SU-DHL-6 (cell line): ENCODE results near the gene SLC23A1.
A peak's percentile ranks its signal among the peaks of the same experiment; 100 is the strongest.

ENCODE experiments used
- H2AFZ ChIP-seq: fragments of 200-600 bp; sonication (generic); 2 replicates; pipeline ENCODE4 v1.6.1; 2014; ENCODE audit warnings: low read depth, mild to moderate bottlenecking, moderate library complexity, mixed read lengths, antibody characterized with exemption, low read length; ENCODE audit not compliant: severe bottlenecking
- H3F3A ChIP-seq: fragments of 200-600 bp; shearing (Covaris generic); 2 replicates; pipeline ENCODE4 v1.6.0; 2016; ENCODE audit warnings: antibody characterized with exemption, mild to moderate bottlenecking; ENCODE audit not compliant: insufficient read depth
- H3K27ac ChIP-seq: fragments of 200-600 bp; sonication (generic); 2 replicates; pipeline ENCODE4 v1.5.1; 2016; ENCODE audit warnings: low read depth, mild to moderate bottlenecking, low read length, moderate library complexity, mixed read lengths
- H3K27me3 ChIP-seq: fragments of 200-600 bp; sonication (generic), shearing (Covaris generic); 2 replicates; pipeline ENCODE4 v1.6.0; 2014; ENCODE audit warnings: mild to moderate bottlenecking, low read length
- H3K36me3 ChIP-seq: fragments of 200-600 bp; sonication (generic); 2 replicates; pipeline ENCODE4 v1.6.1; 2014; ENCODE audit warnings: mild to moderate bottlenecking, low read length, mixed read lengths
- H3K4me2 ChIP-seq: fragments of 300-600, 200-600 bp; shearing (Covaris generic), sonication (generic); 2 replicates; pipeline ENCODE4 v1.6.0; 2014; ENCODE audit warnings: low read length, low read depth, mild to moderate bottlenecking; ENCODE audit not compliant: poor library complexity, severe bottlenecking
- H3K4me3 ChIP-seq: fragments of 200-600 bp; sonication (generic); 2 replicates; pipeline ENCODE4 v1.5.1; 2014; ENCODE audit warnings: antibody characterized with exemption, low read length, mild to moderate bottlenecking, mixed read lengths; ENCODE audit not compliant: insufficient read depth, poor library complexity, severe bottlenecking
- H3K79me2 ChIP-seq: fragments of 200-600 bp; sonication (generic); 2 replicates; pipeline ENCODE4 v1.6.1; 2014; ENCODE audit warnings: mild to moderate bottlenecking, low read length, moderate library complexity; ENCODE audit not compliant: insufficient read depth
- H3K9ac ChIP-seq: fragments of 200-600 bp; sonication (generic); 2 replicates; pipeline ENCODE4 v1.7.0; 2014; ENCODE audit warnings: mild to moderate bottlenecking, low read length
- H3K9me2 ChIP-seq: fragments of 200-600 bp; sonication (generic); replicated peaks from 2 replicates; pipeline ENCODE4 v1.6.1; 2014; ENCODE audit warnings: low read length; ENCODE audit not compliant: insufficient read depth
- H3K9me3 ChIP-seq: fragments of 200-600 bp; sonication (generic); 2 replicates; pipeline ENCODE4 v1.6.1; 2014; ENCODE audit warnings: low read length, mixed read lengths; ENCODE audit not compliant: insufficient read depth
- H4K20me1 ChIP-seq: fragments of 200-600 bp; sonication (generic); 2 replicates; pipeline ENCODE4 v1.6.1; 2014; ENCODE audit warnings: low read depth, mild to moderate bottlenecking, antibody characterized with exemption, low read length, moderate library complexity, mixed read lengths
- CTCF ChIP-seq: fragments of 200-600 bp; sonication (generic); IDR thresholded peaks from one replicate; pipeline ENCODE4 v1.5.1; 2017; ENCODE audit warnings: antibody characterized with exemption, mild to moderate bottlenecking, low read length, moderate library complexity; ENCODE audit not compliant: insufficient read depth, poor library complexity, severe bottlenecking
- EZH2phosphoT487 ChIP-seq: fragments of 200-600 bp; sonication (generic), shearing (Covaris generic); conservative IDR thresholded peaks from 2 replicates; pipeline ENCODE4 v1.6.1; 2018; ENCODE audit warnings: mild to moderate bottlenecking, antibody characterized with exemption, low read length, moderate library complexity, mixed read lengths

The SLC23A1 gene

GRCh38 chr5:139341689-139342422 lies 41.2 kb downstream of the SLC23A1 start, which contains the start of gene PAIP2:
Gene PAIP2, plus strand, starts transcription at chr5:139341854. Its CDS starts 21,931 bp downstream, at chr5:139363785.
- H3K4me2 ChIP-seq, result peak within 1 kb of the TSS; percentile 98
- peak within 1 kb of the TSS; percentile 49 for H2AFZ ChIP-seq
- H3K9me3 ChIP-seq, result no peaks in the 10 kb centered on the region
- peak within 1 kb of the TSS; percentile 82 for H3K4me3 ChIP-seq
- H3K79me2 ChIP-seq, result peaks cover 46% of the 10 kb centered on the region
- H3F3A ChIP-seq, result peaks cover 31% of the 10 kb centered on the region
- no peaks in the 10 kb centered on the region for H3K9me2 ChIP-seq
- no peaks in the 10 kb centered on the region; the same call in 1 of the 2 replicates for H3K36me3 ChIP-seq
- no peaks in the 10 kb centered on the region for H3K27me3 ChIP-seq
- H3K9ac ChIP-seq, result peak within 1 kb of the TSS; percentile 68
- peak within 1 kb of the TSS; percentile 86 for H3K27ac ChIP-seq
- TF ChIP-seq EZH2phosphoT487 (no peak), CTCF (peak; percentile 55)
- H4K20me1 ChIP-seq, result 0 out of 2 replicates have a peak, but pooled peaks cover 3% of the 10 kb centered on the region

GRCh38 chr5:139341187-139341688 lies 41.9 kb downstream of the SLC23A1 start:
- no peaks in the 10 kb centered on the region for H3K27me3 ChIP-seq
- H2AFZ ChIP-seq, result peak overlapping the region; percentile 49
- no peaks in the 10 kb centered on the region; the same call in 1 of the 2 replicates for H3K36me3 ChIP-seq
- peaks cover 40% of the 10 kb centered on the region for H3K79me2 ChIP-seq
- TF ChIP-seq CTCF (no peak), EZH2phosphoT487 (no peak)
- H3K9me3 ChIP-seq, result no peaks in the 10 kb centered on the region
- peaks cover 37% of the 10 kb centered on the region for H3F3A ChIP-seq
- H3K9me2 ChIP-seq, result no peaks in the 10 kb centered on the region
- H4K20me1 ChIP-seq, result 0 out of 2 replicates have a peak, but pooled peaks cover 3% of the 10 kb centered on the region
- H3K27ac ChIP-seq, result 0 out of 2 replicates have a peak overlapping the region, but pooled peaks have one; percentile 11
- peak overlapping the region; percentile 82 for H3K4me3 ChIP-seq
- peak overlapping the region; percentile 98 for H3K4me2 ChIP-seq
- peak overlapping the region; percentile 68 for H3K9ac ChIP-seq

GRCh38 chr5:139340051-139340450 lies 43.0 kb downstream of the SLC23A1 start:
- peaks cover 28% of the 10 kb centered on the region for H3K79me2 ChIP-seq

More at GRCh38 chr5:139340051-139340450, 43.0 kb downstream of the SLC23A1 start:
- no peaks in the 10 kb centered on the region for H3K9me3 ChIP-seq
- no peaks in the 10 kb centered on the region for H3K9me2 ChIP-seq
- no peak overlapping the region for H3K27ac ChIP-seq
- H3F3A ChIP-seq, result peaks cover 47% of the 10 kb centered on the region
- H3K27me3 ChIP-seq, result no peaks in the 10 kb centered on the region
- H3K4me3 ChIP-seq, result no peak overlapping the region
- no peak overlapping the region for H3K9ac ChIP-seq
- H3K36me3 ChIP-seq, result no peaks in the 10 kb centered on the region; the same call in 1 of the 2 replicates
- TF ChIP-seq CTCF (no peak), EZH2phosphoT487 (no peak)
- H4K20me1 ChIP-seq, result 0 out of 2 replicates have a peak, but pooled peaks cover 3% of the 10 kb centered on the region
- no peak overlapping the region for H2AFZ ChIP-seq
- H3K4me2 ChIP-seq, result no peak overlapping the region
